ENCODE data around the gene PLAAT3.
A peak's percentile ranks its signal among the peaks of the same experiment; 100 is the strongest.
"Not testable (repeated sequence)": the region's sequence is repeated elsewhere in the genome, so short reads cannot be mapped to it uniquely, and the experiment has no call there.

The PLAAT3 gene

GRCh38 chr11:63616953-63617352, 2.7 kb upstream of the PLAAT3 start:
- DNase-seq: no peak
- TF ChIP-seq POLR2A (IDR thresholded peaks at IDR 0.05; ENCODE audit: low read length) (no peak), GATA1 (IDR thresholded peaks at IDR 0.05; ENCODE audit: low read depth, low read length) (no peak)

- peak in 1 of 2 experiments; percentile 45 for DNase-seq
- no peak for TF ChIP-seq POLR2A (IDR thresholded peaks at IDR 0.05; ENCODE audit: low read length)
- no peak for TF ChIP-seq GATA1 (IDR thresholded peaks at IDR 0.05; ENCODE audit: low read depth, low read length)
Observed at GRCh38 chr11:63613517-63614135, 607 bp downstream of the PLAAT3 start.

GRCh38 chr11:63612181-63612580, 2.1 kb downstream of the PLAAT3 start:
- no peak for DNase-seq
- TF ChIP-seq GATA1 (IDR thresholded peaks at IDR 0.05; ENCODE audit: low read depth, low read length): no peak
- no peak for TF ChIP-seq POLR2A (IDR thresholded peaks at IDR 0.05; ENCODE audit: low read length)

- TF ChIP-seq POLR2A (IDR thresholded peaks at IDR 0.05; ENCODE audit: low read length): no peak
- TF ChIP-seq GATA1 (IDR thresholded peaks at IDR 0.05; ENCODE audit: low read depth, low read length): no peak
- no peak for DNase-seq
Observed at GRCh38 chr11:63611395-63611747, 2.9 kb downstream of the PLAAT3 start.

- no peak for DNase-seq
Observed at GRCh38 chr11:63610604-63611394, 3.4 kb downstream of the PLAAT3 start.

GRCh38 chr11:63609971-63610580, 4.2 kb downstream of the PLAAT3 start:
- TF ChIP-seq POLR2A (IDR thresholded peaks at IDR 0.05; ENCODE audit: low read length) (no peak), GATA1 (IDR thresholded peaks at IDR 0.05; ENCODE audit: low read depth, low read length) (no peak)

More at GRCh38 chr11:63610604-63611394, 3.4 kb downstream of the PLAAT3 start:
- TF ChIP-seq POLR2A (IDR thresholded peaks at IDR 0.05; ENCODE audit: low read length) (no peak), GATA1 (IDR thresholded peaks at IDR 0.05; ENCODE audit: low read depth, low read length) (no peak)

GRCh38 chr11:63609536-63609935, 4.7 kb downstream of the PLAAT3 start:
- TF ChIP-seq POLR2A (IDR thresholded peaks at IDR 0.05; ENCODE audit: low read length): no peak
- TF ChIP-seq GATA1 (IDR thresholded peaks at IDR 0.05; ENCODE audit: low read depth, low read length): no peak
- DNase-seq: no peak

More at GRCh38 chr11:63609971-63610580, 4.2 kb downstream of the PLAAT3 start:
- no peak for DNase-seq

GRCh38 chr11:63608353-63609345, 5.6 kb downstream of the PLAAT3 start:
- TF ChIP-seq POLR2A (IDR thresholded peaks at IDR 0.05; ENCODE audit: low read length): no peak
- TF ChIP-seq GATA1 (IDR thresholded peaks at IDR 0.05; ENCODE audit: low read depth, low read length): no peak
- no peak for DNase-seq

- no peak for DNase-seq
- no peak for TF ChIP-seq POLR2A (IDR thresholded peaks at IDR 0.05; ENCODE audit: low read length)
- TF ChIP-seq GATA1 (IDR thresholded peaks at IDR 0.05; ENCODE audit: low read depth, low read length): no peak
Observed at GRCh38 chr11:63603180-63603518, 11.1 kb downstream of the PLAAT3 start.

GRCh38 chr11:63602290-63603179, 11.7 kb downstream of the PLAAT3 start:
- DNase-seq: not testable (repeated sequence)

- TF ChIP-seq GATA1 (IDR thresholded peaks at IDR 0.05; ENCODE audit: low read depth, low read length) (no peak), POLR2A (IDR thresholded peaks at IDR 0.05; ENCODE audit: low read length) (no peak)
- no peak for DNase-seq
Observed at GRCh38 chr11:63599211-63600122, 14.8 kb downstream of the PLAAT3 start.

- no peak for DNase-seq
- no peak for TF ChIP-seq GATA1 (IDR thresholded peaks at IDR 0.05; ENCODE audit: low read depth, low read length)
Observed at GRCh38 chr11:63598556-63598955, 15.7 kb downstream of the PLAAT3 start.

Measured in erythroblast (primary cell).